Natural killer cell (primary cell): Measurements from ENCODE around the gene PCSK9. TPM values are rescaled to one million over a fixed set of nuclear protein-coding genes. Genes with fewer than 3 reads are reported as not detected.

ENCODE experiments used
- ATAC-seq, 3 donors: fragments of 150-1000 bp in 2 of 3; fragments of 200-7000 bp in 1 of 3; cut with Tn5 transposase; 1 replicate in 1 of 3; 2 replicates in 2 of 3; pipeline ENCODE4 v1.10.0; 2021; ENCODE audit warnings: mild to moderate bottlenecking in 2 of 3, moderate library complexity in 2 of 3
- DNase-seq, 2 donors: peaks; one replicate each; pipeline versions ENCODE4 v3.0.0 to v3.0.0-alpha.2; 2013 to 2021; ENCODE audit warnings: mixed read lengths in 1 of 2
- H3K27ac ChIP-seq: one replicate; pipeline ENCODE4 v1.5.1; 2013; ENCODE audit warnings: mild to moderate bottlenecking, low read length
- H3K27me3 ChIP-seq: one replicate; pipeline ENCODE4 v1.6.1; 2013; ENCODE audit warnings: low read length; ENCODE audit not compliant: control insufficient read depth, insufficient read depth
- H3K36me3 ChIP-seq: one replicate; pipeline ENCODE4 v1.6.1; 2013; ENCODE audit warnings: low read length; ENCODE audit not compliant: control insufficient read depth, insufficient read depth
- H3K4me1 ChIP-seq: one replicate; pipeline ENCODE4 v1.6.1; 2013; ENCODE audit warnings: low read length; ENCODE audit not compliant: control insufficient read depth, insufficient read depth
- H3K4me3 ChIP-seq: one replicate; pipeline ENCODE4 v1.5.1; 2013; ENCODE audit warnings: low read length
- H3K9me3 ChIP-seq: one replicate; pipeline ENCODE4 v1.6.1; 2013; ENCODE audit warnings: low read length; ENCODE audit not compliant: control insufficient read depth, insufficient read depth
- H3K27ac Mint-ChIP-seq, 2 donors: one replicate each; pipeline ENCODE4 v1.8.0; 2022; ENCODE audit warnings: mild to moderate bottlenecking in 2 of 2, mixed read lengths in 2 of 2, moderate library complexity in 1 of 2
- H3K27me3 Mint-ChIP-seq, 2 donors: one replicate each; pipeline ENCODE4 v1.8.0; 2022; ENCODE audit warnings: low read depth in 2 of 2, mixed read lengths in 2 of 2
- H3K36me3 Mint-ChIP-seq: one replicate; pipeline ENCODE4 v1.8.0; 2022; ENCODE audit warnings: mixed read lengths
- H3K4me1 Mint-ChIP-seq, 2 donors: one replicate each; pipeline ENCODE4 v1.8.0; 2022; ENCODE audit warnings: mixed read lengths in 2 of 2
- H3K4me3 Mint-ChIP-seq: one replicate; pipeline ENCODE4 v1.8.0; 2022; ENCODE audit warnings: mild to moderate bottlenecking, moderate library complexity, mixed read lengths
- H3K9me3 Mint-ChIP-seq, 2 donors: one replicate each; pipeline ENCODE4 v1.8.0; 2022; ENCODE audit warnings: mixed read lengths in 2 of 2
- CTCF ChIP-seq: fragments of 200-600 bp; IDR thresholded peaks from one replicate; pipeline ENCODE4 v1.8.0; 2022; ENCODE audit warnings: antibody characterized with exemption
- WGBS: methylation state at CpG from one replicate; pipeline ENCODE4 v1.1.7; 2013; ENCODE audit warnings: missing lambda C conversion rate; ENCODE audit not compliant: insufficient coverage; 5-methylcytosine and 5-hydroxymethylcytosine counted together
- intact Hi-C: fragments of 100-400 bp; cut with micrococcal nuclease; formaldehyde crosslinking; loops from one replicate; pipeline ENCODE4 v1.14.2; 2022
- total RNA-seq, 4 donors: library from RNA; stranded (reverse); fragments of 120-200 nt in 1 of 4; gene quantifications; one replicate each; pipeline versions ENCODE4 v1.2.3 to v1.2.4, GENCODE V29; 2013 to 2022

The PCSK9 gene
- total RNA-seq, 3 donors from 2014 or later (not counting 1 experiment from before 2014, with no cell fraction given) = not detected

GRCh38 chr1:54995013-54995760, 44.2 kb upstream of the PCSK9 start:
- Histone ChIP-seq H3K36me3 (no peaks in the 10 kb centered on the region), H3K4me1 (peaks cover 21% of the 10 kb centered on the region), H3K27ac (peak overlapping the region; percentile 26), H3K9me3 (no peaks in the 10 kb centered on the region), H3K27me3 (peaks cover 15% of the 10 kb centered on the region), H3K4me3 (no peak overlapping the region)
- intact Hi-C loops = no loop called here
- Mint-ChIP-seq H3K36me3 (no peaks in the 10 kb centered on the region), H3K4me1 (peaks cover 20 to 23% of the 10 kb centered on the region in 2 donors), H3K9me3 (peaks cover 0 to 2% of the 10 kb centered on the region in 2 donors), H3K4me3 (peak overlapping the region; percentile 49), H3K27me3 (peaks cover 24 to 26% of the 10 kb centered on the region in 2 donors), H3K27ac (peak overlapping the region; percentile 47 to 52)
- ATAC-seq = no peak
- DNase-seq = no peak
- TF ChIP-seq CTCF = no peak
- WGBS = 68% methylated on average over 11 of the region's 12 CpGs

- H3K27ac Mint-ChIP-seq = peak overlapping the region; percentile 52 to 74
- no peaks in the 10 kb centered on the region for H3K36me3 Mint-ChIP-seq
- intact Hi-C loops = loop anchor here (1.0 to 2.0 kb wide), 3 partner anchors 46 to 323 kb away; no protein-coding TSS in a partner anchor
Measured at GRCh38 chr1:54995835-54996234, 43.5 kb upstream of the PCSK9 start.

DNA sequence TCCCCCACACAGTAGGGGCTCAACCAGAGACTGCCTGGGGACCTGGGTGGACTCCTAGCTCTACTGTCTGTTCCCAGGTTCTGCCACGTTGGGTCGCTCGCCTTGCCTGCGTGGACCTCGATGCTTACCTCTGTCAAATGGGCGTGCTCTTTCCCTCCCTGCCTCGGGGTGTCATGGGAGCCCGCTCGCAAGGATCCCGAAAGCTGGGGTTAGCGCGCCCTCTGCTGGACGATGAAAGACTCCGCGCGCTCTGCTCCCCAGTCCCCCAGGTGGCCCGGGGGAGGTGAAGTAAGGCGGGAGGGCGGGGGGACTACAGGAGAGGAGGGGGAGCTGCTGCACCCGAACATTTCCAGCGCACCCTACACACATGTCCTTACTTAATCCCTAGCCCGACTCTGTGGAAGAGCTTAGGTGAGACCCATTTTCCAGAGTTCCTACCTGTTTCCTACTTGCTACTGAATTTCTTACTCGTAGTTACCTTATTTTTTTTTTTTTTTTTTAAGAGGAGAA, 42.9 kb upstream of the PCSK9 start:
- no peak overlapping the region for H3K4me3 ChIP-seq
- no peaks in the 10 kb centered on the region for H3K9me3 ChIP-seq
- peaks cover 15% of the 10 kb centered on the region for H3K27me3 ChIP-seq
- TF ChIP-seq CTCF = peak; percentile 74
- Mint-ChIP-seq H3K27ac (peak overlapping the region; percentile 52 to 74), H3K36me3 (no peaks in the 10 kb centered on the region), H3K4me3 (peak overlapping the region; percentile 62), H3K9me3 (peaks cover 0 to 2% of the 10 kb centered on the region in 2 donors), H3K4me1 (peaks cover 20 to 23% of the 10 kb centered on the region in 2 donors), H3K27me3 (peaks cover 24 to 26% of the 10 kb centered on the region in 2 donors)
- peak; percentile 79 to 88 for DNase-seq
- ATAC-seq = peak; percentile 83 to 86 (median 83)
- peaks cover 21% of the 10 kb centered on the region for H3K4me1 ChIP-seq
- 4% methylated on average over 23 of the region's 23 CpGs for WGBS
- H3K27ac ChIP-seq = no peak overlapping the region
- H3K36me3 ChIP-seq = no peaks in the 10 kb centered on the region
- intact Hi-C loops = loop anchor here (1.0 to 2.0 kb wide), 3 partner anchors 46 to 324 kb away; no protein-coding TSS in a partner anchor

More at GRCh38 chr1:54995835-54996234, 43.5 kb upstream of the PCSK9 start:
- 40% methylated on average over 9 of the region's 9 CpGs for whole genome bisulfite sequencing
- Mint-ChIP-seq H3K9me3 (peaks cover 0 to 2% of the 10 kb centered on the region in 2 donors), H3K4me3 (peak overlapping the region; percentile 62), H3K27me3 (peaks cover 24 to 26% of the 10 kb centered on the region in 2 donors), H3K4me1 (peaks cover 20 to 23% of the 10 kb centered on the region in 2 donors)
- Histone ChIP-seq H3K27ac (peak overlapping the region; percentile 26), H3K4me3 (no peak overlapping the region), H3K36me3 (no peaks in the 10 kb centered on the region), H3K9me3 (no peaks in the 10 kb centered on the region), H3K4me1 (peaks cover 21% of the 10 kb centered on the region), H3K27me3 (peaks cover 15% of the 10 kb centered on the region)
- peak; percentile 64 to 74 (median 73) for ATAC-seq
- DNase-seq = peak in 1 of 2 donors; percentile 67
- no peak for TF ChIP-seq CTCF
